Activated T-cell treated with anti-CD3 and anti-CD28 coated beads, Interleukin-2, amount 50 U/mL, for 1 hour (primary cell): ENCODE results near the gene S100A7A.
"Not testable (repeated sequence)": the region's sequence is repeated elsewhere in the genome, so short reads cannot be mapped to it uniquely, and the experiment has no call there.

Experiments used
- DNase-seq: peaks from one replicate; pipeline ENCODE4 v3.0.0-alpha.2; 2020

The S100A7A gene

DNA sequence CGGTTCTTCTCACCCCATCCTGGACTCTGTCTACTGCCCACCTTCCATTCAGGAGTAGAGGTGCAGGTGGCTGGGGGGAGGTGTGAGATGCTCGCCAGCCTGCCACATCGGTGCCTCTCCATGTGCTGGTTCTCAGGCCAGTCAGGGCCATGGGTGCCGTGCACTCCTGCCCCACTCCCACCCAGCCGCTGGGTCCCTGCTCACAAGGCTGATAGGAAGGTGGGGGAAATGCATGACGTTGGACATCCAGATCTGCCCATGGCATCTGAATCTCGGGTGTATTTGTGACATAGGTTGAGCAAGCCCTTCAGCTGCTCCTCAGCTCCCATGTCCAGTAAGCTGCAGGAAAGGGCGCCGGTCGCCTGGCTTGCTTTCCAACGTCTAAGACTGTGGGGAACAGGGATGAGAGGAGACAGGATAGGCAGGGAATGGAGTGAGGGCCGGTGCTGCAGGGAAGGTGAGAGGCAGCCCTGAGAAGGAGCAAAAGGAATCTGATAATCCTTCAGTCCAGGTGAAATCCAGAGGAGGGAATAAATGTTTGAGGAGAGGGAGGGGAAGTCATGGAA, 11.8 kb downstream of the S100A7A start:
- DNase-seq, result no peak

DNA sequence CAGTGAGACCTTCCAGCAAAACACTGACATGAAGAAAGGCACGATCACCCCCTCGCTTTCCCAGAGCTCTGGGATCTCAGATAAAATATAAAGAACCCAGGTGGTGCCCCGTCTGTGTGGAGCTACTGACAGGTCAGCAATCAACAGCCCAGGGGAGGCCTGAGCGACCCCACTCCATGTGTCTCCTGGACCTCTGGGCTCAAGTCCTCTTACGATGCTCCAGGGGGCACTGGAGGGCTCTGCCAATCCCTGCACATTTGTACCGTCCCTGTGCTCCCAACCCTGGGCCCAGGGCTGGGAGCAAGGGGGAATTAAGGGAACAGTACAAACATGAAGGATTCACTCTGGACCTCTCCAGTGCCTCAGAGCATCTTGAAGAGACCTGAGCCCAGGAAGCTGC, 12.5 kb downstream of the S100A7A start:
- no peak for DNase-seq

DNA sequence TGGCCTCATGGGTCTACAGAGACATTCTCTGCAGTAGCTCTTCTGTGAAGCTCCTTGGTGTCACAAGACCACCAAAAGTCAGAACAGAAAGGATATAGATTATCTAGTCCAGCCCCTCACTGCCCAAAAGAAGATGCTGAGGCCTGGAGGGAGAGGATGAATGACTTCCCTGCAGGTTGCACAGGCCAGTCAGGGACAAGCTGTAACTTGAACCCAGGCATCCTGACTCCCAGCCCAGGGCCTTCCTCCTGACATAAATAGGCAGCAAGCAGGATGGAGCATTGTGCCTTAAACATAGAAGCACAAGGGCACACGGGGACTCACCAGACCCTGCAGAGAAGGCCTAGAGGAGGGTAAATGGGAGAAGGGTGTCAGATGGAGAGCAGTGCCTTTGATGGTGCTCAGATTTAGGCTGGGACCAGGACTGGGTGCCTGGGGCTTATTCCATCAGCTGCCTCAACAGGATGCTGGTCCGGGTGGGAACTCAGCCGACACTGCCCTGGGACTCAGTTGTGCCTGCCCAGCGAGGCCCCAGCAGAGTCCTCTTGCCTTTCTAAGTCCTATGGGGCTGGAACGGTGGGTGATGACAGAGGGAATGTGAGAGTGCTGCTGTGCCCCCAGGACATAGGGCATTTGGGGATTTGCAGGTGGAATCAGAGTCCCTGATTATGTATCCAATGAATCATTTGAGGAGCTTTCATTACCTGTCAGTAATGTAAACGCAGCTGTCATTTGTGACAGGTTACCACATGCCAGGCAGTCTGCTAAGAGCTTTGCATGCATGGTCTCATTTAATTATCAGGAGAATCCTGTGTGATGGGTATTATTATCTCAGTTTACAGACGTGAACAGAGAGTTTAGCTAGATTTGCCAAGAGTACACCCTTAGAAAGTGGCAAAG, 13.2 kb downstream of the S100A7A start:
- DNase-seq, result no peak

DNA sequence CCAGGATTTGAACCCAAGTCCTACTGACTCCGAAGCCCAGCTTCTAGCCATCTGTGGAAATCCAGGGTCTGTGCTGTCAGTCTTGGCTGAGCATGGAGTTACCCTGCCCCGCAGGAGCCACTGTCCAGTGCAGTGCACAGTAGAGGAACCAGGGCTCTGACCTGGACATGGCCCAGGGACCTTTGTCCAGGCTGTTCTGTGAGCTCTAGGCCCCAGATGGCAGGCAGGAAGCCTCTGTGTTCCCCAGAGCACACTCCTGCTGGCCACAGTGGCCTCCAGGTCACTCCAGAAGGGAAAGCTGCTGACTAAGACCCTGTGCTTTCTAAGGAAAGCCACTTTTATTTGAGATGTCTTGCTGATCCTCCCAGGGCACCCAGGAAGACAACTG, 13.8 kb downstream of the S100A7A start:
- no peak for DNase-seq

DNA sequence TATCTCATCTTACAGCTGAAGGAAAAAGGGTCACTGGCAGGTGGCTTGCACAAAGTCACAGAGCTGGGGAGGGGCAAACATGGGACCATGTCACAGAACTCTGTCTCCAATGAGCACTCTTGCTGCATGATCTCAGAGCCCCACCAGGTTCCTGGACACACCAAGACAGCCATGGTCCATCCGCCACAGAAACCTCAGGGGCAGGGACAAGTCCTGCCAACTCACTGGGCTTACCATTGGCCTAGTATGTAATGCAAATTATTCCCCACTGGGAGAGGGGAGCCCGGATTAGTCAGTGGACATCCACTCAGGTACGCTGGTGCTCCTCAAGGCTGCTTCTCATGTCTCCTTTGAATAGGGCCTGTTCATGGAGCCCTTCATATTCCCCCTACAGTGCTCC, 14.2 kb downstream of the S100A7A start:
- DNase-seq, result no peak

DNA sequence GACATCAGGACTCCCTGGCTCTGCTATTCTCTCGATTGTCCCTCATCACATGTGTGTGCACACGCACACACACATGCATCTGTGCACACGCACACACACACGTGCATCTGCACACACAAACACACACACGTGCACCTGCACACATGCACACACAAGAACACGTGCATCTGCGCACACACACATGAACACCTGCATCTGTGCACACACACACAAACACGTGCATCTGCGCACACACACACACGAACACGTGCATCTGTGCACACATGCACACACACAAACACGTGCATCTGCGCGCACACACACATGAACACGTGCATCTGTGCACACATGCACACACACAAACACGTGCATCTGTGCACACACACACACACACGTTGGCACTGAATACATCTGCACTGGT, 14.7 kb downstream of the S100A7A start:
- DNase-seq, result no peak

DNA sequence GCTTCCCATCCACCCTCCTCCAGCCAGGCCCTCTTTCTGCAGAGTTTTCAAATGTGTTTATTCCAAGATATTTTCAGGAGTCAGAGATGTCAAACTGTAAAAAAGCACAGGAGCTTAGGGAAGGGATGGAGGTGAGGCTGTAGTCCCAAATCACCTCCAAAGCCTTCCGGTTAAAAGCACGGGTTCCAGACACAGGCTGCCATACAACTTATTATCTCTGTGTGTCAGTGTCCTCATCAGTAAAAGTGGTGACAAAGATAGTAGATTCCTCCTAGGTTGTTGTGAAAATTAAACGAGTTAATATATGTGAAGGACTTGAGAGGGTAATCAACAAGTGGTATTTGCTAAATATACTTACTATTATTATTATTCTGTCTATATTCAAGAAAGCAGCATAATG, 15.1 kb downstream of the S100A7A start:
- no peak for DNase-seq

DNA sequence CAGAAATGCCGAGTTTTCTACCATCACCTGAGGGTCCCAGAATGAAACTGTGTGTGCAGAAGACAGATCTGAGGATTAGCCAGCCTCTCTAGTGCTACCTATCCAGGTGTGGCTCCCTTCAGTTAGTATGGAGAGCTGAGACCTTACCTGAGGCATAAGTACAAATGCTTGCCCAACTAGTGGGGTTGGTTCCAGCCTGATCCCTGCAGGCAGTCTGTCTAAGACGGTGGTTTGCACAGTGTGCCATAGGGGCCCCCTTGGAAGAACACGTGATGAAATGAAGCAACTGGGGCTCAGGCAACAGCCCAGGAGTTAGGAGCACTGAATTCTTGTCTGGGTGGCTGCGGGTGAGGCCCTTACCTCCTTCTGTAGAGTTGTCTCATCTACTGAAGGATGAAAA, 15.6 kb downstream of the S100A7A start:
- DNase-seq, result no peak

DNA sequence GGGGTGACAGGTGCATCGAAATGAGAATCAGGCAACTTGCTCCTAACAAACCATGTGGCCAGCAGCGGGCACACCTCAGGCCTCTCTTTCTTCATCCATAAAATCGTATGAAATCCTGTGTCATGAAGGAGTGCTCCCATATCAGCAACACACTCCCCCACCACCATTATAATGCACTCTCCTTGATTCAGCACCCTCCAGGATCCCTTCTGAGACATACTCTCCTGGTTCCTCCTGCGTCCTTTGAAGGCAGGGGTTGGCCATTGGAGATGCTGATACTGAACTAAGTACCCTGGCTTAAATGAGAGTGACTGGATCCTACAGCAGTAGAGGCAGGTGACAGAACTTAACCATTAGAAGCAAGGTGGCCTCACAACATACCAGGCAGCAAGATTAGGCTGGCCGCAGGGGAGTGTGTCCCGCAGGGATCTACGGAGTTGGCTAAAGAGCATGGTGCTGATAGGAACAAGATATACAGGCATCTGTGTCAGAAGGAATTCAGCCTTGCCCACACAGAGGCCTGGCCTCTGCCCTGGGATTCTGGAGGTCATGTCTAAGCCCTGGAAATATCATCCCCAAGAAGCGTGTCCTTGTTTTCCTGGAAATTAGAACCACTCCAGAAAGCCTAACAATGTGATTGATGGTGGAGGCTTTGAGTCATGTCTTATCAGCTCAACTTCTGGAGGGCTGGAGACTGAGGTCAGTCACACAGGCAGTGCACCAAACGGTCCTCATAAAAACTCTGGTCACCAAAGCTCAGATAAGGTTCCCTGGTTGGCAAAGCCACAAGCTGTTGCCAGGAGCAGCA, 16.8 kb downstream of the S100A7A start:
- DNase-seq, result no peak

DNA sequence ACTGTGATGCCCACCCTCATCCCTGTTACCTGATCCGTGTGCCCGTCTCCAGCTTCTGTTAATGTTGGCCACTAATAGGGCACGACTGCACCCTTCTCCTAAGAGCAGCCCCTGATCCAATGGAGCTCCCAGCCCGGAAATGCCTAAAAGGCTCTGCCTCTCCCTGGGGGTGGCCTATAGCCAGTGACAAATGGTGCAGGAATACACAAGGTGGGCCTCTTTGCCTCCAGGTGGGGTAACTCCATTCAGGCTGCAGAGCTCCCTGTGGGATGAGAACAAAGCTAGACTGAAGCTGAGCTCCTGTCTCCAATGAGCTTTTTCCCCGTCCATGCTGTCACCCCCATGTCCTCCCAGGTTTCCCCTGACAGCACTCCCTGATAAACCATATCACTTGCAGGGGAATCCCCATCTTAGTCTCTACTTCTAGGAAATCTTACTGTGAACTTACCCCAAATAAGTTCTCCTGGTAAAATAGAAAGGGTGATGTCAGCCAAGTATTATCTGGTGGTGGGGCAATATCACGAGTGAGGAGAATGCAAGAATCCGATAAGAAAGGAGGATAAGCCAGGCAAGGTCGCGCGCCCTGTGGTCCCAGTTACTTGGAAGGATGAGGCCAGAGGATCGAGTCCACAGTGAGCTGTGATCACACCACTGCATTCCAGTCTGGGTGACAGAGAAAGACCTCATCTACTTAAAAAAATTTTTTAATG, 18.6 kb downstream of the S100A7A start:
- DNase-seq, result no peak

DNA sequence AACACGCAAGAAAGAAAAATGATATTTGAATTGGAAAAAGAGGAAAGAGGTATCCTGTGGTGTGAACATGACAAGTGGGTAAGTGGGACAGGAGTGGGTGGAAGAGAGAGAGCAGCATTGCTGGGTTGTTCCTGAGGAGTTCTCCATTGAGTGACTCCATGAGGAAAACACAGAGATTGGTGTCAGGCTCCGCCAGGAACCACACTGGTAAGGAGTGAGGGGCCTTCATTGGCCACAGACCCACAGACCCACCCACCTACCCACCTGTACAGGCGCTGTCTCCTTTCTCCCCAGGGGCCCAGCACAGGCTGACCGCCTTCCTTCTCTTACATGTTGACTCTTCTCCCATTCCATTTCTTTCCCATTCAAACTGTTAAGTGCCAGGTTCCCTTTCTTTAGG, 20.9 kb downstream of the S100A7A start:
- DNase-seq, result no peak

DNA sequence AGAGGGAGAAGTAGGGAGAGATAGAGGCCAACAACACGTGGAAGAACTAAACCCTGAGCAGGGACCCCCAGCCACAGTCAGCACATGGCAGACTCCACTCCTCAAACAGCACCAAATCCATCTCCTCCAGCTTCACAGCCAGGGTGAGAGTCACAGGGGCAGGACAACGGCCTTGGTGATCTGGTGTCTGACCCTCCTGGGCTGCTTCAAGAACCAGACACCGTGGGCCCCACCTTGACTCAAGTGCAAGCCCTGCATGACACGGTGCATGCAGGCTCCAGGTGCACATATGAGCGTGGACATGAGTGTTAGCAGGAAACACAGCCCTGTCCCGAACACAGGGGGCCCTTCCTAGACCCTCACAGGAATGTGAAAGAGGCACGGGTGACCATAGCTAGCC, 22.3 kb downstream of the S100A7A start:
- no peak for DNase-seq

DNA sequence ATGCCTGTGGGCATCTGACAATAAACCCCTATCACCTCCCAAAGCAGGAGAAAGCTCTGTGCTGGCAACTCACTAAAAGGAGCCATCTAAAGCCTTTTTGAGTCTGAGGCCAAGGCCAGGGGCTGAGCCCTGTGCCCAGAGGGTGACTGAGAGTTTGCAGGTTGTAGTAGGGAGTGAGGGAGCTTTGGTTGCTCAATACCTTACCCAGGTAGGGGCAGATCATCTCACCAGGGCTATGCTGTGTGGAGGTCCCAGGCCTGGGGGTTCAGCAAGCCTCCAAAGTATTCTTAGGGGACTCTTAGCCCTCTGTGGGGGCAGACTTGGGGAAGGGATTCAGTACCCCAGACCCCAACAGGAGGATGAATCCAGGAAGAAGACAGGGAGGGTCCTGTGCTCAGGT, 23.0 kb downstream of the S100A7A start:
- no peak for DNase-seq

DNA sequence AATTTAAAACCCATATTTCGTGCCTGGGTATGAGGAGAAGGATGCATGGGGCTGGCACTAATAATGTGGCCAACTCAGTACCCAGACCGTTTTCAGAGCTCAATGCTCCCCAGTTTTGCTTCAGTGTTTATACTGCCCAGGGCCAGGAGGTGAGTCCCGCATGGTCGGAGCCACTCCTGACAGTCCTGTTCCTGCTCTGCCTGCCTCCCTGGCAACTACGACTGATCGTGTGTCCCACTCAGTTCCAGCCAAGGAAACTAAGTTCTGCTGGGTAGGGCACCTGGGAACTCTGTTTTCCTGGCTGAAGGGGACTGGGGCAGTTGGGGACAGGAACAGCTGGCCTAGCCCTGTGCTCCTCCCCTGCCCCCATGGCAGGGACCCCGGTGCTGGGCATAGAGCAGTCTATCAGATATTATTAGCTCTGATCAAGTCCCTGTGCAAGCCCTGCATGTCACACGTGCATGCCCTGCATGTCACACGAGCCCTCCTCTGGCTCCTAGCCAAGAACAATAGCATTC, 25.0 kb downstream of the S100A7A start:
- no peak for DNase-seq

DNA sequence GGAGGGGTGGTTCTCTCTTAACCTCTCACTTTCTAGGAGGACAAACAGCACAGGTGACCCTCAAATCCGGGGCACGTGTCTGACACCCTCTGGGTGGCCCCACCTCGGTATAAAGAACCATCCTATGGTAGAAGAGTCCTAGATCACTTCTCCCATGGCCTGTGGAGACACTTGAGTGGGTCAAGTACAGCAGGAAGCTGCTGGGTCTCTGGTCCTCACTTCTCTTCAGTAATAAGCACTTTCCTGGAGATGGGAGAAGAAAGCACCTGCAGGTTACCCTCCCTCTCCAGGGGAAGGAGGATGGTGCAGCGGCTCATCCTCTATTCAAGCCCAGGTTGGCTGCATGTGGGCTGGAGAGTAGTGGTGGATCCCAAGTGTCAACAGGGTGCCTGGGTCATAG, 27.2 kb downstream of the S100A7A start:
- DNase-seq, result no peak

DNA sequence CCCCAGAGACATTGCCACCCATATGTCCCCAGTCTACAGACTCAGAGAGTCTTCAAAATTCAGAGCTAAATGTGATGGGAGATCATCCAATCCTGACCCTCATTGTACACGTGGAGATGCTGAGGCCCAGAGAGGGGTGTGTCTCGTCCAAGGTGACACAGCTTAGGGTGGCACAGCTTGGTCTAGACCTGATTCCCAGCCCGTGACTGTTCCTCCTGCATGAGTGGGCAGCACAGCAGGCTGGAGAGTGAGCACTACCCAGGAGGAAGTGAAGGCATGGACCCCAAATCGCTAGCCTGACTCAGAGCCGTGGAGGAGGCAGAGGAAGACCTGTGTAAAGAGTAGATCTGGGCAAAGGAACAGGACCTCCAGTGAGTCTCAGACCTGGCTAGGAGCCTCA, 27.8 kb downstream of the S100A7A start:
- no peak for DNase-seq

DNA sequence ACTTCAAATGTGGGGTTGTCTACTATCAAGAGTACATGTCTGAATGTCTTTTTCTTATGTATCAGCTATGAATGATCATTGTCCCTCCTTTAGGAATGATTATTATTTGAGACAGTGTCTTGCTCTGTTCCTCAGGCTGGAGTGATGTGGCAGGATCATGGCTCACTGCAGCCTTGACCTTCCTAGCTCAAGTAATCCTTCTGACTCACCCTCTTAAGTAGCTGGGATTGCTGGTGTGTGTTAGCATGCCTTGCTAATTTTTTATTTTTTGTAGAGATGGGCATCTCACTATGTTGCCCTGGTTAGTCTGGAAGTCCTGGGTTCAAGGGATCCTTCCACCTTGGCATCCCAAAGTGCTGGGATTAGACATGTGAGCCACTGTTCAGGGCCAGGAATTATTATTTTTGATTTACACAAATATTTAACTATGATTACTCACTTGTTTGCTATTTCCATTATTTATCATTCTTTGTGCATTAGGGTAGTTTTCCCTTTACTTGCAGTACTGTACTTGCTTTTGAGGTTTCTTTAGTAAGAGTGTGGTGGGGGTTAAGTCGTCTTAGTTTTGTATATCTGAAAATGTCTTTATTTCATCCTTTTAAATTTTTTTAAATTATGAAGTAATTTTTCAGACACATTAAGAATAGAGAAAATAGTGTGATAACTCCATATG, 31.3 kb downstream of the S100A7A start:
- DNase-seq, result no peak

DNA sequence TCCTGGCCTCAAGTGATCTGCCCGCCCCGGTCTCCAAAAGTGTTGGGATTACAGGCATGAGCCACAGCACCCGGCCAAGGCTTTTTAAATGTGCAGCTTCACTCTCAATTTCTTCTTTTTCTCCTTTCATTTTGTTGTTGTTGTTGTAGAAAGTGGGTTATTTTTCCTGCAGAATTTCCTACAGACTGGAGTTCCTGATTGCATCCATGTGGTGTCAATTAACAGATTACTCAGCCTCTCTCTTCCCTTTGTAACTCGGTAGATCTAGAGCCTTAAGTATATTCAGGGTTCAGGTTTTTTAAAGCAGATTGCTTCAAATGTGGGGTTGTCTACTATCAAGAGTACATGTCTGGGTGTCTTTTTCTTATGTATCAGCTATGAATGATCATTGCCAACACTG, 32.5 kb downstream of the S100A7A start:
- DNase-seq, result not testable (repeated sequence)

DNA sequence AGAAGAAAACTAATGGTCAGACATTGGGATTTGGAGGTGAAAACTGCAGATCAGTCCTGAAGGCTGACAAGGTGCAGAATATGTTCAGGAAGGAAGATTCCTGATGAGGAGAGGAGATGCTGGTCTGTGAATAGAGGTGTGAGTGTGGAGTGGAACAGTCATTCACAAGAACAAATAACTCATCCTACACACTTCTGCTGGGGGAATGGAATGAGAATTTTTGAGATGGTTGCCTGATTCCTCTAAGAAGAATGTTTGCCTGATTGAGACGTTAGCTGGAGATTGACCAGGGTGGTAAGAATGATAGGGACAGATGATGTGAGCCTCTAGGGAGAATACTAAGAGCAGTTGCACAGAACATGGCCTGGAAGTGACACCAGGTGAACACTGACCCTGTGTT, 40.1 kb downstream of the S100A7A start:
- no peak for DNase-seq

DNA sequence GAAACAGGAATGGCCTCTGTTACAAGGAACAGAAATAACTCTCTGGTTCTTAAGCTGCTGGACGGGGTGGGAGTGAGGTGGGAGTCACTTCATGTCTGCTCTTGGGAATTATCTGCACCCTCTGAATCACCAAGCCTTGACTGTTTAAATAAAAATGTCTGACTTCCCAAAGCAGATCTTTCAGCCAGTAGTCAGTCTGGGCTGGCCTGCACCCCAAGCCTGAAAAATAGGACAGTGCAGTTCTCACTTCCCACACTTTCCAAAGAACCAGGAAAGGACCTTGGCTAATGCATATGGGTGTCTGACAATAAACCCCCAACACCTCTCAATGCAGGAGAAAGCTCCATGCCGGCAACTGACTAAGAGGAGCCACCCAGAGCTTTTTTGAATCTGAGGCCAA, 43.3 kb downstream of the S100A7A start:
- DNase-seq, result no peak

DNA sequence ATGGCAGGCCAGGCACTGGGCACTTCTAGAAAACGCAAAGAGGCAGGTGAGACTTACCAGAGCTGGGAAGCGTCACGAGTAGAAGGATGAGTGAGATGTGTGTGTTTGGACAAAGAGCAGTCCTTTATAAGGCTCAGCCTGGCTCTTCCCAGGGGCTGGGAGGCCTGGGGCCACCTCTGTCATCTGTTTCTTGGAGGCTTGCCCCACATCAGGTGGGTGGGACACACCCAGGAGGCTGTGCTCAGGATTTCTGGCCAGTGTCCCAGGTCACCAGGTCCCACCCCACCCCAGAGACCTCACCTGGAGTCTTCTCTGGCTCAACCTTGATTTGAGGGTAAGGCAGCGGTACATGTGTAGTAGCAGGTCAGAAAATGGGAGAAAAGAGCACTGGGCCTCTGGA, 44.2 kb downstream of the S100A7A start, which contains the start of gene S100A7:
Gene S100A7 (minus strand): TSS at position 101 of the 400 bp plus-strand sequence. CDS start 1,638 bp downstream, outside the sequence.
- DNase-seq, result no peak

DNA sequence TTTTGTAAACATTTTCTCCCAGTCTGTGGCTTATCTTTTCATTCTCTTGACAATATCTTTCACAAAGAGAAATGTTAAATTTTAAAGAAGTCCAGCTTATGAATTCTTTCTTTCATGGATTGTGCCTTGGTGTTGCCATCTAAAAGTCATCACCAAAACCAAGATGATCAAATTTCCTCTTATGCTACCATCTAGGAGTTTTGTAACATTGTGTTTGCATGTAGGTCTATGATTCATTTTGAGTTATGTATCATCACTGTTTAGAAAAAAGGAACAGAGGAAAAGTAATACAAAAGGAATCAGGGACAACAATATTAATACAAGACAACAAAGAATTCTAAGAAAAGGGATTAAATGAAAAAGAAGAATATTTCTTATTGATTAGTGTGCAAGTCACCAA, 46.4 kb downstream of the S100A7A start:
- not testable (repeated sequence) for DNase-seq
